GM12878 (cell line): ENCODE data around the gene LETMD1. TPM values are rescaled to one million over a fixed set of nuclear protein-coding genes. Genes with fewer than 3 reads are reported as not detected.

Source experiments
- ATF7 ChIP-seq: fragments of 450-650 bp; IDR thresholded peaks from 2 replicates; pipeline ENCODE4 v1.6.1; 2016; ENCODE audit warnings: low read depth, mild to moderate bottlenecking
- BCL11A ChIP-seq: IDR thresholded peaks from 2 replicates; pipeline ENCODE4 v1.6.1; 2011; ENCODE audit warnings: low read depth, low read length
- BRCA1 ChIP-seq: IDR thresholded peaks from 2 replicates; pipeline ENCODE4 v1.6.1; 2011; ENCODE audit warnings: low read depth, low read length, improper control_type of control experiment
- CBX5 ChIP-seq: sonication (generic); IDR thresholded peaks from 2 replicates; pipeline ENCODE4 v1.6.1; 2016; ENCODE audit warnings: low read depth, moderate library complexity, mild to moderate bottlenecking, inconsistent platforms
- CEBPB ChIP-seq, 2 experiments: fragments of 150-350 bp in 1 of 2; IDR thresholded peaks; 2 replicates each; pipeline ENCODE4 v1.6.1; 2012 to 2014; ENCODE audit warnings: low read depth in 2 of 2, low read length in 2 of 2, borderline replicate concordance in 1 of 2, inconsistent platforms in 1 of 2
- GATAD2B ChIP-seq: fragments of 450-650 bp; conservative IDR thresholded peaks from 2 replicates; pipeline ENCODE4 v1.6.1; 2017; ENCODE audit warnings: low read depth, mild to moderate bottlenecking, moderate library complexity
- IRF4 ChIP-seq: IDR thresholded peaks from 2 replicates; pipeline ENCODE4 v1.6.1; 2011; ENCODE audit warnings: low read depth, low read length
- NRF1 ChIP-seq: conservative IDR thresholded peaks from 2 replicates; pipeline ENCODE4 v1.6.1; 2011; ENCODE audit warnings: mild to moderate bottlenecking, low read depth, low read length, improper control_type of control experiment
- PAX8 ChIP-seq: fragments of 450-650 bp; IDR thresholded peaks from 2 replicates; pipeline ENCODE4 v1.6.1; 2017; ENCODE audit warnings: mild to moderate bottlenecking, moderate library complexity
- POLR2AphosphoS2 ChIP-seq: IDR thresholded peaks from 2 replicates; pipeline ENCODE4 v1.6.1; 2011; ENCODE audit warnings: low read depth, mild to moderate bottlenecking, low read length, improper control_type of control experiment, moderate library complexity
- RBBP5 ChIP-seq: fragments of 200-600 bp; sonication (generic); conservative IDR thresholded peaks from 2 replicates; pipeline ENCODE4 v1.6.1; 2016
- RELA ChIP-seq: fragments of 450-650 bp; IDR thresholded peaks from 2 replicates; pipeline ENCODE4 v1.8.0; 2014; ENCODE audit warnings: borderline replicate concordance; ENCODE audit not compliant: partially characterized antibody
- RFX5 ChIP-seq: IDR thresholded peaks from 2 replicates; pipeline ENCODE4 v1.6.1; 2011; ENCODE audit warnings: low read depth, low read length, improper control_type of control experiment
- SIN3A ChIP-seq: IDR thresholded peaks from 2 replicates; pipeline ENCODE4 v1.6.1; 2012; ENCODE audit warnings: low read depth, low read length, improper control_type of control experiment
- SMAD1 ChIP-seq: fragments of 450-650 bp; IDR thresholded peaks from 2 replicates; pipeline ENCODE4 v1.6.1; 2018; ENCODE audit warnings: mild to moderate bottlenecking, low read depth; ENCODE audit not compliant: partially characterized antibody
- SREBF2 ChIP-seq: IDR thresholded peaks from 2 replicates; pipeline ENCODE4 v1.6.1; 2012; ENCODE audit warnings: mild to moderate bottlenecking, low read length
- TCF12 ChIP-seq: IDR thresholded peaks from 2 replicates; pipeline ENCODE4 v1.6.1; 2011; ENCODE audit warnings: low read depth, mild to moderate bottlenecking, low read length
- ZBED1 ChIP-seq: IDR thresholded peaks from 2 replicates; pipeline ENCODE4 v1.6.1; 2016; ENCODE audit warnings: borderline replicate concordance
- polyA plus RNA-seq, 11 experiments: library from polyadenylated mRNA; depleted of rRNA in 4 of 11; unstranded in 6 of 11; stranded (reverse) in 5 of 11; fragments of >200 nt; fragmentation: Nextera tagmentation in 4 of 11; fragmentation: Illumina TruSeq in 1 of 11; extraction: Ambion mirVana in 4 of 11; extraction: Trizol in 1 of 11; gene quantifications; 1 replicate in 1 of 11; 2 replicates in 10 of 11; pipeline versions ENCODE4 v1.2.1 to v1.2.3, GENCODE V29; 2011 to 2016; ENCODE audit warnings: inconsistent platforms in 2 of 11, missing spikeins in 2 of 11, low read depth in 1 of 11
- total RNA-seq, 4 experiments: library from RNA; depleted of rRNA in 3 of 4; stranded (reverse); fragments of >200 nt in 3 of 4; fragmentation: Illumina TruSeq in 1 of 4; extraction: Trizol in 1 of 4; gene quantifications; 2 replicates each; pipeline versions ENCODE4 v1.2.1 to v1.2.3, GENCODE V29; 2013 to 2021
- TF ChIP-seq, protein P1 (sequence below): fragments of 450-650 bp; IDR thresholded peaks from 2 replicates; pipeline ENCODE4 v1.6.1; 2018; ENCODE audit warnings: mild to moderate bottlenecking, low read depth, moderate library complexity; ENCODE audit not compliant: partially characterized antibody
- TF ChIP-seq, protein P2 (sequence below): IDR thresholded peaks from 2 replicates; pipeline ENCODE4 v1.6.1; 2011; ENCODE audit warnings: low read depth, low read length, improper control_type of control experiment, borderline replicate concordance
- TF ChIP-seq, protein P3 (sequence below): fragments of 450-650 bp; IDR thresholded peaks from 2 replicates; pipeline ENCODE4 v1.6.1; 2016; ENCODE audit warnings: mild to moderate bottlenecking
- TF ChIP-seq, protein P4 (sequence below): IDR thresholded peaks from 2 replicates; pipeline ENCODE4 v1.6.1; 2011; ENCODE audit warnings: low read depth, mild to moderate bottlenecking, low read length, moderate library complexity, borderline replicate concordance; ENCODE audit errors: extremely low read depth
- TF ChIP-seq, protein P5 (sequence below): IDR thresholded peaks from 2 replicates; pipeline ENCODE4 v1.6.1; 2011; ENCODE audit warnings: borderline replicate concordance, low read depth, mild to moderate bottlenecking, moderate library complexity, mixed read lengths, low read length; ENCODE audit not compliant: insufficient read depth; ENCODE audit errors: extremely low read length
- TF ChIP-seq, protein P6 (sequence below): fragments of 450-650 bp; IDR thresholded peaks from 2 replicates; pipeline ENCODE4 v1.6.1; 2016; ENCODE audit warnings: mild to moderate bottlenecking

The LETMD1 gene
- total and polyA plus RNA-seq, 10 of the 15 experiments (the other 5 are each of a cell fraction or from before 2014, with no cell fraction given): 30.3 to 116 (median 51.5) TPM

DNA sequence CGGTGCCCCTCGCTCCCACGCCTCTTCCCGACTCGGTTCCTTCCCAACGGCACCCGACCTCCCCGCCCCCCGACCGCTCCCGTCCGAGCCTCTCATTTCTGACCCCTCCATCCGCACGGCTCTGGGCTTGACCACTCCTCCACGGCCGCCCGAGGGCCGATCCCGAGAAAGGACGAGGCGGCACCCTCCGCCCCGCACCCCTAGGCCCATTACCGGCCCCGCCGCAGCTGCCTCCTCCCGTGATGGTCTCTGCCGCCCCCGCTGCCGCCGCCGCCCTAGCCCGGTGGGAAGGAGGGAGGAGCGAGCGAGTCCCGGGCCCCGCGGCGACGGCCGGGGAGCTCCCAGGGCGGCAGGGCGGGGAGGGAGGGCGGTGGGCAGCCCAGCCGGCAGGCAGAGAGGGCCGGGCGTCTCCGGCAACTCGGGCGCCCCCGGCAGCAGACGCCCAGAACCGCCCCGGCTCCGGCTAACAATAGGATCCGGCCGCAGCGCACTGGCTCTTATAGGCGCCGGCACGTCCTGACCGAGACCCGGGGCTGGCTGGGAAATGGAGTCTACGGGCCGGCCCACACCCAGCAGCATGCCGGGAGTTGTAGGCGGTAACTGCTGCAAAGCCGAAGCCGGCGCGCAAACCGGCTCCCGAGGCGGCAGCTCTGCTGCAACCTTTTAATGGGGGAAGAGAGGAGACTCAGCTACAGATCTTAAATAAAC, 35.2 kb downstream of the LETMD1 start, which contains the start of gene CSRNP2 (continued):
- TF ChIP-seq, protein P1, sequence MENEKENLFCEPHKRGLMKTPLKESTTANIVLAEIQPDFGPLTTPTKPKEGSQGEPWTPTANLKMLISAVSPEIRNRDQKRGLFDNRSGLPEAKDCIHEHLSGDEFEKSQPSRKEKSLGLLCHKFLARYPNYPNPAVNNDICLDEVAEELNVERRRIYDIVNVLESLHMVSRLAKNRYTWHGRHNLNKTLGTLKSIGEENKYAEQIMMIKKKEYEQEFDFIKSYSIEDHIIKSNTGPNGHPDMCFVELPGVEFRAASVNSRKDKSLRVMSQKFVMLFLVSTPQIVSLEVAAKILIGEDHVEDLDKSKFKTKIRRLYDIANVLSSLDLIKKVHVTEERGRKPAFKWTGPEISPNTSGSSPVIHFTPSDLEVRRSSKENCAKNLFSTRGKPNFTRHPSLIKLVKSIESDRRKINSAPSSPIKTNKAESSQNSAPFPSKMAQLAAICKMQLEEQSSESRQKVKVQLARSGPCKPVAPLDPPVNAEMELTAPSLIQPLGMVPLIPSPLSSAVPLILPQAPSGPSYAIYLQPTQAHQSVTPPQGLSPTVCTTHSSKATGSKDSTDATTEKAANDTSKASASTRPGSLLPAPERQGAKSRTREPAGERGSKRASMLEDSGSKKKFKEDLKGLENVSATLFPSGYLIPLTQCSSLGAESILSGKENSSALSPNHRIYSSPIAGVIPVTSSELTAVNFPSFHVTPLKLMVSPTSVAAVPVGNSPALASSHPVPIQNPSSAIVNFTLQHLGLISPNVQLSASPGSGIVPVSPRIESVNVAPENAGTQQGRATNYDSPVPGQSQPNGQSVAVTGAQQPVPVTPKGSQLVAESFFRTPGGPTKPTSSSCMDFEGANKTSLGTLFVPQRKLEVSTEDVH: no peak
- TF ChIP-seq ZBED1 (no peak), BCL11A (no peak), RBBP5 (no peak), CEBPB (IDR thresholded peaks at IDR 0.05; ENCODE audit: borderline replicate concordance in 1 of 2, low read depth in 2 of 2, low read length in 2 of 2) (no peak), SIN3A (no peak), ATF7 (no peak), PAX8 (no peak), CBX5 (peak; percentile 89; the same call in 1 of the 2 replicates), NRF1 (no peak), SMAD1 (no peak), RFX5 (no peak), SREBF2 (no peak), POLR2AphosphoS2 (peak; percentile 94), IRF4 (no peak), GATAD2B (peak; percentile 86; the same call in 1 of the 2 replicates), RELA (peak; percentile 30), BRCA1 (no peak), TCF12 (peak; percentile 84; the same call in 1 of the 2 replicates)
- TF ChIP-seq, protein P2, sequence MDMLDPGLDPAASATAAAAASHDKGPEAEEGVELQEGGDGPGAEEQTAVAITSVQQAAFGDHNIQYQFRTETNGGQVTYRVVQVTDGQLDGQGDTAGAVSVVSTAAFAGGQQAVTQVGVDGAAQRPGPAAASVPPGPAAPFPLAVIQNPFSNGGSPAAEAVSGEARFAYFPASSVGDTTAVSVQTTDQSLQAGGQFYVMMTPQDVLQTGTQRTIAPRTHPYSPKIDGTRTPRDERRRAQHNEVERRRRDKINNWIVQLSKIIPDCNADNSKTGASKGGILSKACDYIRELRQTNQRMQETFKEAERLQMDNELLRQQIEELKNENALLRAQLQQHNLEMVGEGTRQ: no peak
- TF ChIP-seq, protein P3, sequence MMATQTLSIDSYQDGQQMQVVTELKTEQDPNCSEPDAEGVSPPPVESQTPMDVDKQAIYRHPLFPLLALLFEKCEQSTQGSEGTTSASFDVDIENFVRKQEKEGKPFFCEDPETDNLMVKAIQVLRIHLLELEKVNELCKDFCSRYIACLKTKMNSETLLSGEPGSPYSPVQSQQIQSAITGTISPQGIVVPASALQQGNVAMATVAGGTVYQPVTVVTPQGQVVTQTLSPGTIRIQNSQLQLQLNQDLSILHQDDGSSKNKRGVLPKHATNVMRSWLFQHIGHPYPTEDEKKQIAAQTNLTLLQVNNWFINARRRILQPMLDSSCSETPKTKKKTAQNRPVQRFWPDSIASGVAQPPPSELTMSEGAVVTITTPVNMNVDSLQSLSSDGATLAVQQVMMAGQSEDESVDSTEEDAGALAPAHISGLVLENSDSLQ: no peak
- TF ChIP-seq, protein P4, sequence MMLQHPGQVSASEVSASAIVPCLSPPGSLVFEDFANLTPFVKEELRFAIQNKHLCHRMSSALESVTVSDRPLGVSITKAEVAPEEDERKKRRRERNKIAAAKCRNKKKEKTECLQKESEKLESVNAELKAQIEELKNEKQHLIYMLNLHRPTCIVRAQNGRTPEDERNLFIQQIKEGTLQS: no peak
- TF ChIP-seq, protein P5, sequence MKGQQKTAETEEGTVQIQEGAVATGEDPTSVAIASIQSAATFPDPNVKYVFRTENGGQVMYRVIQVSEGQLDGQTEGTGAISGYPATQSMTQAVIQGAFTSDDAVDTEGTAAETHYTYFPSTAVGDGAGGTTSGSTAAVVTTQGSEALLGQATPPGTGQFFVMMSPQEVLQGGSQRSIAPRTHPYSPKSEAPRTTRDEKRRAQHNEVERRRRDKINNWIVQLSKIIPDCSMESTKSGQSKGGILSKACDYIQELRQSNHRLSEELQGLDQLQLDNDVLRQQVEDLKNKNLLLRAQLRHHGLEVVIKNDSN: no peak
- TF ChIP-seq, protein P6, sequence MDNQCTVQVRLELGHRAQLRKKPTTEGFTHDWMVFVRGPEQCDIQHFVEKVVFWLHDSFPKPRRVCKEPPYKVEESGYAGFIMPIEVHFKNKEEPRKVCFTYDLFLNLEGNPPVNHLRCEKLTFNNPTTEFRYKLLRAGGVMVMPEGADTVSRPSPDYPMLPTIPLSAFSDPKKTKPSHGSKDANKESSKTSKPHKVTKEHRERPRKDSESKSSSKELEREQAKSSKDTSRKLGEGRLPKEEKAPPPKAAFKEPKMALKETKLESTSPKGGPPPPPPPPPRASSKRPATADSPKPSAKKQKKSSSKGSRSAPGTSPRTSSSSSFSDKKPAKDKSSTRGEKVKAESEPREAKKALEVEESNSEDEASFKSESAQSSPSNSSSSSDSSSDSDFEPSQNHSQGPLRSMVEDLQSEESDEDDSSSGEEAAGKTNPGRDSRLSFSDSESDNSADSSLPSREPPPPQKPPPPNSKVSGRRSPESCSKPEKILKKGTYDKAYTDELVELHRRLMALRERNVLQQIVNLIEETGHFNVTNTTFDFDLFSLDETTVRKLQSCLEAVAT: no peak
